ENCODE measurements around the gene SLC35E2B. TPM values are rescaled to one million over a fixed set of nuclear protein-coding genes. Genes with fewer than 3 reads are reported as not detected.

The SLC35E2B gene
- total and polyA plus RNA-seq, 2 of the 8 experiments (the other 6 are each of a cell fraction or from before 2014, with no cell fraction given), result 25.9 to 46.7 TPM

- Histone ChIP-seq H4K20me1 (replicated peaks in 1 of 2; ENCODE audit: control insufficient read depth in 1 of 2, insufficient read depth in 2 of 2, low read length in 2 of 2) (peaks cover 2 to 17% of the 10 kb centered on the region in 2 experiments), H3K23me2 (ENCODE audit: low read depth, low read length) (no peaks in the 10 kb centered on the region), H3K79me1 (ENCODE audit: low read depth, low read length) (no peaks in the 10 kb centered on the region; the same call in none of the 2 replicates), H3K79me2 (ENCODE audit: control insufficient read depth in 1 of 2, insufficient read depth in 2 of 2, low read length in 2 of 2) (no peaks in the 10 kb centered on the region), H3K9ac (replicated peaks in 1 of 4; ENCODE audit: extremely low read depth in 1 of 4, low read depth in 3 of 4, low read length in 3 of 4) (no peak overlapping the region), H3K4me1 (replicated peaks in 1 of 4; ENCODE audit: control insufficient read depth in 3 of 4, insufficient read depth in 4 of 4, low read length in 3 of 4) (no peaks in the 10 kb centered on the region; a peak in 1 of 7 replicates), H2BK120ac (replicated peaks; ENCODE audit: low read depth, low read length) (no peak overlapping the region), H3K18ac (ENCODE audit: extremely low read depth, low read length) (no peak overlapping the region), H2AFZ (ENCODE audit: low read length) (no peak overlapping the region), H4K8ac (ENCODE audit: extremely low read depth, insufficient read depth, low read length) (no peak overlapping the region), H3K56ac (replicated peaks; ENCODE audit: insufficient read length, low read depth, low read length) (no peak overlapping the region), H3K23ac (ENCODE audit: insufficient read length) (no peak overlapping the region), H3K9me3 (ENCODE audit: insufficient read depth in 2 of 2, low read depth in 1 of 2, low read length in 1 of 2) (no peaks in the 10 kb centered on the region), H2BK20ac (ENCODE audit: low read length) (no peak overlapping the region), H3K36me3 (ENCODE audit: control insufficient read depth in 2 of 4, insufficient read depth in 4 of 4, low read length in 3 of 4) (no peaks in the 10 kb centered on the region), H3K4me3 (ENCODE audit: extremely low read depth in 1 of 4, insufficient read depth in 2 of 4, low read depth in 3 of 4, low read length in 4 of 4) (no peak overlapping the region), H3K27ac (ENCODE audit: low read depth, low read length) (no peak overlapping the region), H4K91ac (replicated peaks; ENCODE audit: insufficient read length, low read length) (no peak overlapping the region), H2BK12ac (ENCODE audit: low read depth, low read length) (no peak overlapping the region), H3K4ac (replicated peaks; ENCODE audit: insufficient read length, low read depth, low read length) (no peak overlapping the region), H4K5ac (ENCODE audit: insufficient read length, low read depth, low read length) (no peak overlapping the region), H3K27me3 (replicated peaks in 1 of 4; ENCODE audit: control insufficient read depth in 3 of 4, extremely low read depth in 1 of 4, insufficient read depth in 3 of 4, low read length in 3 of 4) (no peaks in the 10 kb centered on the region), H2AK5ac (ENCODE audit: low read depth, low read length) (no peak overlapping the region), H2BK5ac (ENCODE audit: low read depth, low read length) (no peak overlapping the region), H3K14ac (ENCODE audit: insufficient read length) (no peak overlapping the region), H3K4me2 (ENCODE audit: insufficient read depth in 1 of 2, low read depth in 2 of 2, low read length in 2 of 2) (no peak overlapping the region), H2BK15ac (ENCODE audit: low read length) (no peak overlapping the region)
- CTCF ChIA-PET (ENCODE audit: partially characterized antibody), result interaction anchor here (0.8 to 3.3 kb wide), 6 partner anchors 7 to 278 kb away, joined by 3 to 21 read pairs (median 4); no protein-coding TSS in a partner anchor
- TF ChIP-seq HDAC6 (IDR thresholded peaks at IDR 0.05; ENCODE audit: low read depth, low read length) (no peak), BCL11A (IDR thresholded peaks at IDR 0.05; ENCODE audit: low read depth in 2 of 2, low read length in 2 of 2) (no peak), TAF7 (optimal IDR thresholded peaks at IDR 0.05; ENCODE audit: borderline replicate concordance, low read depth, low read length) (no peak), CBX5 (IDR thresholded peaks at IDR 0.05; ENCODE audit: low read depth, low read length) (no peak), BRCA1 (IDR thresholded peaks at IDR 0.05; ENCODE audit: low read depth, low read length) (no peak)
- no peak for FAIRE-seq
- WGBS, 2 experiments (ENCODE audit: extremely low coverage in 1 of 2, insufficient coverage in 1 of 2, insufficient read length in 1 of 2, insufficient replicate concordance in 2 of 2, low coverage in 1 of 2, low lambda C conversion rate in 2 of 2, missing lambda C conversion rate in 1 of 2), result 89% methylated on average over 20 of the region's 21 CpGs; no CpG with 5 or more reads in 1 of the 2 experiments
- no peak for DNase-seq (ENCODE audit: low read depth in 1 of 2, low spot score in 2 of 2)
- POLR2A ChIA-PET (ENCODE audit: partially characterized antibody), result interaction anchor here (0.6 kb wide), 1 partner anchor 609 kb away, joined by 4 read pairs; no protein-coding TSS in a partner anchor
Measured at GRCh38 chr1:1622010-1622787, 70.4 kb downstream of the SLC35E2B start.

Data from H1 (cell line).